UCSD-AML1 (cell line): ENCODE measurements around the gene RER1.
"Not testable (repeated sequence)": the region's sequence is repeated elsewhere in the genome, so short reads cannot be mapped to it uniquely, and the experiment has no call there.

Source experiments
- DNase-seq: peaks from one replicate; lab custom pipeline; 2025; ENCODE audit not compliant: unreplicated experiment; lab: John Stamatoyannopoulos, UW

Gene RER1

DNA sequence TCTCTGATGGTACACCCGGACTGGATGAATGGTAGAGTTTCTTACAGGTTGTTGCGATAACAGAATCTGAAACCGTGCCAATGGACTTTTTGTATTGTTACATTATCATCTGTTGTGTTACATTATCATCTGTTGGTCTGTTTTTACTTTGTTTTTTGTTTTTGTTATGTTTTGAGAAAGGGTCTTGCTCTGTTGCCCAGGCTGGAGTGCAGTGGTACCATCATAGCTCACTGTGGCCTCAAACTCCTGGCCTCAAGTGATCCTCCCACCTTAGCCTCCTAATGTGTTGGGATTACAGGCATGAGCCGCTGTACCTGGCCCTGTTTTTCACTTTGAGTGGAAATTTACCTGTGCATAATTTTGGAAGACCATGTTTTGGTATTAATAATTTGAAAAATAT is 30.9 kb downstream of the RER1 start:
- DNase-seq = no peak

- DNase-seq = no peak
Observed at GRCh38 chr1:2425892-2426291, 34.3 kb downstream of the RER1 start.

- DNase-seq = no peak
Observed at GRCh38 chr1:2426540-2426939, 34.9 kb downstream of the RER1 start.

- DNase-seq = no peak
Observed at GRCh38 chr1:2427051-2427450, 35.4 kb downstream of the RER1 start.

GRCh38 chr1:2427976-2428375 is 36.3 kb downstream of the RER1 start:
- no peak for DNase-seq

GRCh38 chr1:2428490-2428889 is 36.8 kb downstream of the RER1 start:
- DNase-seq = no peak

GRCh38 chr1:2429780-2430591 is 38.3 kb downstream of the RER1 start:
- no peak for DNase-seq

DNA sequence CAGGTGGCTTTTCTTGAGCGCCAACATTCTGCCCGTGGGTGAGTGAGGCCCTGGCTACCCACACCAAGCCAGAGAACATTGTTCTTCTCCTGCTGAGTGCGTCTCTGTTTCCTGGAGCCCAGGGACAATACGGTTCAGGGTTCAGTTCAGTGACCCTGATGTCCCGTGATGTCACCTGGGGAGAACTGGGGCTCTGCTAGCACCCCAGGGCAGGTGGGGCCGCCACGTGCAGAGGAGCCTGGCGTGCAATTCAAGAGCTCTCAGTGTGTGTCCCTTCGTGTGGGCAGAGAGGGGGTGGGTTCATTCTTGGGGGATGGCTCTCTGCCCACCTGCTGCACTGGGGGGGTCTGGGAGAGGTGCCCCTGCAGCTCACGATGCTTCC is 38.9 kb downstream of the RER1 start:
- DNase-seq = no peak

- DNase-seq = no peak
Observed at GRCh38 chr1:2431103-2431502, 39.5 kb downstream of the RER1 start.

DNA sequence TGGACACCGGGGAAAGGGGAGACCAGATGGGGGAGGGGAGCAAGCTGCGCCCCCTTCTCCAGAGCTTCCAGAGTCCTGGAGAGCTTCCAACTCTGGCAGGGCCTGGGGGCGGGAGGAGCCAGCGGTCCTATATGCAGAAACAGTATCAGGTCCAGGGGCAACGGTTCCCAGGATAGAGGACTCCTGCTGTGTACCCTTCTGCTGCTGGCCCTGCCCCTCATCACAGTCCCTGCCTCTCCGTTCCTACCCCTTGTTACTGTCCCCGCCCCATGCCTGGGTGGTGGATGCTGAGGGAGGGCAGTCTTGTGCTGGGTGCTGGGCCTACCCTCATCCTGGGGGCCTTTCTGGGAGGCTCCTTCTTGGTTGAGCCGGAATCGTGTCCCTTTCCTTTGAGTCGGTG is 39.9 kb downstream of the RER1 start:
- DNase-seq = no peak

DNA sequence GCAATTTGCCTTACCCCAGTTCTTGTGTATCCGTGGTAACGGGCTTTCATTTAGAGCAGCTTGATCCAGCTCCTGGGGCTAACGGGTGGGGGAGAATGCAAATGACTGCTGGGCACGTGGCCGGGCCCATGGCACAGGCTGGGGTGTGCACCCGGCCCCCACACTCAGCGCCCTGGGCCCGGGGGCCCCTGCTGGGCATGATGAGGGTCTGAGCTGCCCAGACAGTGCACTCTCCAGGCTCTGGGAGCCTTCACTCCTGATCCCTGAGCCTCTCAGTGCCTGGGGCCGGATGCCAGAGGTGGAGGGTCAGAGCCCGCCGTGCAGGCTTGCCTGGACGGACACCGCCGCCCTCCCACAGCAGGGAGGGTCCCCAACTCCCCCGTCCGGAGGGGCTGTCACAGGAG is 40.8 kb downstream of the RER1 start:
- no peak for DNase-seq

- DNase-seq = no peak
Observed at GRCh38 chr1:2433196-2433595, 41.6 kb downstream of the RER1 start.

- no peak for DNase-seq
Observed at GRCh38 chr1:2433936-2434655, 42.5 kb downstream of the RER1 start.

DNA sequence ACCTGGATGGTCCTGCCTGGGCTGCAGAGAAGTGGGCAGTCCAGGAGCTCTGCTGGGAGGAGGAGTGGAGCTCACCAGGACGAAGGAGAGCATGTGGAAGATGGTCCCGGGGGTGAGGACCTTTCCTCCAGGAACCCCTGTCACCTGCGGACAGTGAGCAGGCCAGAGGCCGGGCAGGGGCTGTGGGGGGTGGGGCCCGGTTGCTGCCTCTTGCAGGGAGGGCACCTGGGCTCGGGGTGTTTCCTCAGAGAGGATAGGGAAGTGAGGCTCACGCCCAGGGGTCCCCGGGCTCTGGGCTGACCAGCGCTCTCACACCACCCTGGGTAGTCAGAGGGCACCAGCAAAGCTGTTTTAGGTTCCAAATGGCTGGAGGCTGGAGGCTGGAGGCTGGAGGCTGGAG is 43.5 kb downstream of the RER1 start:
- no peak for DNase-seq

- DNase-seq = no peak
Observed at GRCh38 chr1:2435746-2436355, 44.2 kb downstream of the RER1 start.

DNA sequence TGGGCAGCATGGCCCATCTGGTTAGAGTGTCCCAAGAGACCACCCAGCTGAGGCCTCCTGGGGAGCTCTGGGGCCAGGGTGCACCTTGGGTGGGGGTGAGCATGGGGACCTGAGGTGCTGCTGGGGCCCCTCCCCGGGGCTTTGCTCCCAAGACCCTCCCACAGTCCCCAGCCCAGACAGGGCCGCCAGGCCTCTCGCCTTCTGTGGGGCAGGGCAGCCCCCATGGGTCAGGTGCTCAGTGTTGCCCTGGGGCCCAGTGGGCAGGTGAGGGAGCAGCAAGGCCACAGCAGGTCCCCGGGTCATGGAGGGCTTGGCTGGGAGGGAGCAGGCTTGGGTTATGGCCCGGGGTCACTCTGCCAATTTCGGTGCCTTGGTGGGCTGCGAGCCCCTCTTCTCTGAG is 45.2 kb downstream of the RER1 start:
- DNase-seq = no peak

GRCh38 chr1:2437617-2438016 is 46.0 kb downstream of the RER1 start:
- no peak for DNase-seq

DNA sequence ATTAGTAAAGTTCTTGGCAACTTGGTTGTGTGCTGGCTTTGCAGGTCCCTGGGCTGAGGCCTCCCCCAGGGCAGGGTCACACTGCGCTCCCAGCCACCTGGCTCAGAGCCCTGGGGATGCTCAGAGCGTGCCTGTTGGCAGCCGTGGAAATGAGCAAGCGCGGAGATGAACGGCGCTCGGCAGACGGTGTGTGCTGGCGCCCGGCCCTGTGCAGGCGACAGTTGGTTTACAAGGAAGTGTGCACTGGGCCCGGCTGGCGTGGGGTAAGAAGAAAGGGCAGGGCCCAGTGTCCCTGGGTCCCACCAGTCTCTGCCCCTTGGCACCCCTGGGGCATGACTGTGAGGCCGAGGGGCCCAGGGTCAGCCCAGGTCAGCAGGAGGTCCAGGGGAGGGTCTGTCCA is 46.4 kb downstream of the RER1 start:
- DNase-seq = no peak

DNA sequence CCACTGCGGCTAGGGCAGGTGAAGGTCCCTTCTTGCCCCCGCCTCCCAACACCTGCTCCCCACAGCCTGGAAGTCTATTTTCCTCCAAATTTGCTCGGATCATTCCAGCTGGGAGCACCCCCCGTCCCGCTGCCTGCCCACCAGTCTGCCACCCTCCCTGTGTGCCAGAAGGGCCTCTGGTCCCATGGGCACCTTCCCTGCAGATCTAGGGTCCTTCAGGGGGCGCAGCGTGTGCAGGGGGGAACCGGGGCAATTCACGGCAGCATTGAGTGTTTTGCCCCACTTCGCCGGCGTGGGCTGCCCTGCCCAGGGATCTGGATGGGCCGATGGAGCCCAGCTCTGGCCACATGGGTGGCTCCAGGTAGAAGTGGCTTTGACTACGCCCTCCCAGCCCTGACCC is 47.0 kb downstream of the RER1 start:
- no peak for DNase-seq

DNA sequence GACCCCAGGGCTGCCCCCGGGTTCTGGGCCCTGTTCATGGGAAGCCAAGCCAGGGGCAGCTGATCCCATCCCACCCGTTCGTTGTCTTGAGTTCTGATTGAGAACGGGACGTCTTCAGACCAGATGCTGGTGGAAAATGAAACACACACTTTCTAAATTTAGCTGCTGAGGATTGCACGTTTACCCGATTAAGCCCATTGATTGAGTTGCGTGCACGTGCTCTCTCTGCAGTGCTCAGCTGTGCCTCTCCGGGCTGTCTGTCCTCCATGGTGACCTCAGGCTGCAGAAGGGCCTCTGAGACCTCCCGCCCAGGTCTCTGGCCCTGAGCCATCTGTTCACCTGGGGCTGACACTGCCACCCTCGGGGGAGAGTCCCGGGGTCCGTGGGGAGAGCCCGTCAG is 47.7 kb downstream of the RER1 start:
- no peak for DNase-seq

DNA sequence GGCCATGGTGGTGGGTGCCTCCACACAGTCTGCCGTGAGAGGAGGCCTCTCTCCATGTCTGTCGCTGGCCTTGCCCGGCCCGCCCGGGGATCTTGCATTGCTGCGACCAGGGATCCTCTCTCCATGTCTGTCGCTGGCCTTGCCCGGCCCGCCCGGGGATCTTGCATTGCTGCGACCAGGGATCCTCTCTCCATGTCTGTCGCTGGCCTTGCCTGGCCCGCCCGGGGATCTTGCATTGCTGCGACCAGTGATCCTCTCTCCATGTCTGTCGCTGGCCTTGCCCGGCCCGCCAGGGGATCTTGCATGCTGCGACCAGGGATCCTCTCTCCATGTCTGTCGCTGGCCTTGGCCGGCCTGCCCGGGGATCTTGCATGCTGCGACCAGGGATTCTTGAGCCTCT is 48.7 kb downstream of the RER1 start:
- DNase-seq = not testable (repeated sequence)

DNA sequence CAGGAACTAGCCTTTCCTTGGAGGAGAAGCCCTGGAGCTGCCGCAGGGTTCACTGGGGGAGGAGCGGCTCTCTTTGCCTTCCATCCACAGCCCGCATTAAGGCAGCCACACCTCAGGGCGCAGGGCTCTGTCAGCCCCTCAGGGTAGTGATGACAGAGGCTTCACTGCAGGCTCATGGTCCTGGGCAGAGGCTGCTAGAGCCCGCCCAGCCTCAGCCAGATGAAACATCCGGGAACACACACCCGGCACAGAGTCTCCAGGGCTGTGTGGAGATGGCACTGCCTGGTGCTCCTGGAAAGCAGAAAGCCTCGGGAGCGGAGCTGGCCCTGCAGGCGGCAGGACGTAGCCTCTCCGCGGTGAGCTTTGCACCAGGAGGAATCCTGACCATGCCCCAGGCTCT is 50.1 kb downstream of the RER1 start:
- no peak for DNase-seq
